Measurements from ENCODE around the gene EGFLAM. TPM values are rescaled to one million over a fixed set of nuclear protein-coding genes. Genes with fewer than 3 reads are reported as not detected.
A peak's percentile ranks its signal among the peaks of the same experiment; 100 is the strongest.

The EGFLAM gene
- polyA plus RNA-seq, 1 experiment: 16.4 TPM

DNA sequence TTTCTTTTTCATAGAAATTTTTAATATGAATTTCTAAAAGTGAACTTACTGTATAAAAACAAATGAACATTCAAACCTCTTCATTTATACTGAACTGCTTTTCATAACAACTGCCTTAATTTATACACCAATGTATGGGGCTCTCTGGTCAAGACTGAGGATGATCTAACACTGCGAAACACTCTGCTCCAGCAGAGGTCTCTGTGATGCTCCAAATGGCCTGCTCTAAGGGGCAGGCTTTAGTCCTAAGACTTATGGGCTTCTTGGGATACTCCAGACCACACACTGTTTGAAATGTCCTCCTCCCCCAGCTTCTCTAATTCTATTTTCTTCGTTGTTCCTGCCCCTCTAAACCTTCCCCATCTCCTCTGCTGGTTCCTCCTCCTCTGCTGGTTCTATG, 239.6 kb downstream of the EGFLAM start:
- POLR2A ChIA-PET: interaction anchor here (0.7 kb wide), 1 partner anchor 30 kb away, joined by 3 read pairs; no protein-coding TSS in a partner anchor
- no peak overlapping the region for H3K4me3 ChIP-seq (ENCODE audit: low read depth, low read length)
- DNase-seq (ENCODE audit: low read depth, low spot score): no peak
- H3K9me3 ChIP-seq (ENCODE audit: control insufficient read depth, insufficient read depth, low read length): no peaks in the 10 kb centered on the region
- no peak overlapping the region for H3K27ac ChIP-seq (ENCODE audit: low read depth, low read length)
- TF ChIP-seq, protein P1, sequence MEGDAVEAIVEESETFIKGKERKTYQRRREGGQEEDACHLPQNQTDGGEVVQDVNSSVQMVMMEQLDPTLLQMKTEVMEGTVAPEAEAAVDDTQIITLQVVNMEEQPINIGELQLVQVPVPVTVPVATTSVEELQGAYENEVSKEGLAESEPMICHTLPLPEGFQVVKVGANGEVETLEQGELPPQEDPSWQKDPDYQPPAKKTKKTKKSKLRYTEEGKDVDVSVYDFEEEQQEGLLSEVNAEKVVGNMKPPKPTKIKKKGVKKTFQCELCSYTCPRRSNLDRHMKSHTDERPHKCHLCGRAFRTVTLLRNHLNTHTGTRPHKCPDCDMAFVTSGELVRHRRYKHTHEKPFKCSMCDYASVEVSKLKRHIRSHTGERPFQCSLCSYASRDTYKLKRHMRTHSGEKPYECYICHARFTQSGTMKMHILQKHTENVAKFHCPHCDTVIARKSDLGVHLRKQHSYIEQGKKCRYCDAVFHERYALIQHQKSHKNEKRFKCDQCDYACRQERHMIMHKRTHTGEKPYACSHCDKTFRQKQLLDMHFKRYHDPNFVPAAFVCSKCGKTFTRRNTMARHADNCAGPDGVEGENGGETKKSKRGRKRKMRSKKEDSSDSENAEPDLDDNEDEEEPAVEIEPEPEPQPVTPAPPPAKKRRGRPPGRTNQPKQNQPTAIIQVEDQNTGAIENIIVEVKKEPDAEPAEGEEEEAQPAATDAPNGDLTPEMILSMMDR (IDR thresholded peaks at IDR 0.05; ENCODE audit: low read depth, low read length): 0 out of 2 replicates have a peak, but pooled peaks have one; percentile 8
- H3K27me3 ChIP-seq (ENCODE audit: control insufficient read depth, insufficient read depth, low read length): no peaks in the 10 kb centered on the region
- CTCF ChIA-PET: interaction anchor here (0.9 to 1.6 kb wide), 3 partner anchors 56 to 312 kb away, joined by 5 to 6 read pairs (median 6); no protein-coding TSS in a partner anchor

DNA sequence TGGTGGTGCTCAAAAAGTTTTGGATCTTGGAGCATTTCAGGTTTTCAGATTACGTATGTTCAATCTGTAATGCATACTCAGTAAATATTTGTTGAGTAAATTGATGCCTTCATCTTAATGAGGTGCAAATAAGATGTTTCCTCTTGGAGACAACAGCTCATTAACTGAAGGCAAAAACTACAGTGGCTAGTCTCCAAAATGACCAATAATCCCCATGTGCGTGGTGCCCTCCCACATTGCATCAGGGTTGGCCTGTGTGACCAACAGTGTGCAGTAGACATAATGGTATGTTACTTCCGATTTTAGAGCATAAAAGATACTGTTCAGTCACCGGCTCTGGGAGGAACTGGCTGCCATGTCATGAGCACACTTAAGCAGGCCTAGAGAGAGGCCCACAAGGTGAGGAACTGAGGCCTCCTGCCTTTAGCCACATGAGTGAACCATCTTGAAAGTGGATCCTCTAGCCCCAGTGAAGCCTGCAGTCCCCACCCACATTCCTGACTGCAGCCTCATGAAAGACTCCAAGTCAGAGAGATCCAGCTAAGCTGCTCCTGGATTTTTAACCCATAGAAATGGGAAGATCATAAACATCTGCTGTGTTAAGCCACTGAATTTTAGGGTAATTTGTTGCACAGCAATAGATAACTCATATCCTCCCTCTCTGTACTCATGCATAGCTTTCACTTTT, 242.4 kb downstream of the EGFLAM start:
- ChIA-PET CTCF (interaction anchor here (0.7 to 2.4 kb wide), 3 partner anchors 59 to 309 kb away, joined by 3 to 10 read pairs (median 5); no protein-coding TSS in a partner anchor), POLR2A (interaction anchor here (0.9 kb wide), 1 partner anchor 8 kb away, joined by 3 read pairs; no protein-coding TSS in a partner anchor)
- H3K27me3 ChIP-seq (ENCODE audit: control insufficient read depth, insufficient read depth, low read length): no peaks in the 10 kb centered on the region
- peak; percentile 27 for DNase-seq (ENCODE audit: low read depth, low spot score)
- H3K4me3 ChIP-seq (ENCODE audit: low read depth, low read length): no peak overlapping the region
- H3K27ac ChIP-seq (ENCODE audit: low read depth, low read length): no peak overlapping the region
- TF ChIP-seq, protein P1 (IDR thresholded peaks at IDR 0.05; ENCODE audit: low read depth, low read length): no peak
- no peaks in the 10 kb centered on the region for H3K9me3 ChIP-seq (ENCODE audit: control insufficient read depth, insufficient read depth, low read length)

DNA sequence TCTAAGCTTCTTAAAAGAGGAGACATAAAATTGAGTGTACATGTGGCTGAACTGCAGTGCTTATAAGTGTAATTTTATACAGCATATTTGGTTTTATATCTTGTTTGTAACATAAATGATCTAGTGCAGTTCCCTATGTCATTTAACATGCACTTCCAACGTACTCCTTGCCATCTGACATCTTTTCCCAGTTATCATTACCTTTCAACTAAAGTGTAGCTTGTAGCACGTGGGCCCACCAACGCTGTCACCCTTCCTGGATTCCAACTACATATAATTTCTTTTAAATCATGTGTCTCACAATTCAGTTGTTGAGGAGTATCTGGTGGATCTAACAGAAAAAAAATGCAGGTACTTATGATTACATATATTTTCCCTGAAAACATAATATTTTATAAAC, 247.9 kb downstream of the EGFLAM start:
- ChIA-PET POLR2A (no interaction called here), CTCF (interaction anchor here (1.6 kb wide), 2 partner anchors 65 to 303 kb away, joined by 4 to 5 read pairs; no protein-coding TSS in a partner anchor)

DNA sequence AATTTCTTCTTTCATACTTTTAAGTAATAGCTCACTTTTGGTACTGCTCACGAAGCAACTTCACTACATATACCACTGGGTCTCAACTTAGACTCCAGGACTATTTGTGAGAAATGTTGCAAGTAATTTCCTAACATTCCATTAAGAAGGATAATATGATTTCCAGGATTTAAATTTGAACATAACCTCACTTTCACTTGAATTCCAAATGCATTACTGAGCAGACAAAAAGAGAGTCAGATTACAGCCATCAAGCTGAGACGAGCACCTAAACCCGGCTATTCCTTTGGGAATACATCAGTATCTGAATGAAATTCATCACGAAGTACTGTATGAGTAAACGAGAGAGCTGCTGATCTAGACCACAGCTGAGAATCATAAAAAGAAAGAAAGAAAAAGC, 250.8 kb downstream of the EGFLAM start:
- POLR2A ChIA-PET: interaction anchor here (1.3 kb wide), 1 partner anchor 8 kb away, joined by 3 read pairs; no protein-coding TSS in a partner anchor

More for the DNA sequence above, 247.9 kb downstream of the EGFLAM start:
- DNase-seq (ENCODE audit: low read depth, low spot score): no peak
- Histone ChIP-seq H3K27me3 (ENCODE audit: control insufficient read depth, insufficient read depth, low read length) (no peaks in the 10 kb centered on the region), H3K9me3 (ENCODE audit: control insufficient read depth, insufficient read depth, low read length) (no peaks in the 10 kb centered on the region), H3K4me3 (ENCODE audit: low read depth, low read length) (no peak overlapping the region), H3K27ac (ENCODE audit: low read depth, low read length) (no peak overlapping the region)
- TF ChIP-seq, protein P1 (IDR thresholded peaks at IDR 0.05; ENCODE audit: low read depth, low read length): no peak

More for the DNA sequence above, 250.8 kb downstream of the EGFLAM start:
- peak; percentile 36 for DNase-seq (ENCODE audit: low read depth, low spot score)
- TF ChIP-seq, protein P1 (IDR thresholded peaks at IDR 0.05; ENCODE audit: low read depth, low read length): no peak
- Histone ChIP-seq H3K27ac (ENCODE audit: low read depth, low read length) (no peak overlapping the region), H3K9me3 (ENCODE audit: control insufficient read depth, insufficient read depth, low read length) (no peaks in the 10 kb centered on the region), H3K4me3 (ENCODE audit: low read depth, low read length) (no peak overlapping the region), H3K27me3 (ENCODE audit: control insufficient read depth, insufficient read depth, low read length) (no peaks in the 10 kb centered on the region)
- CTCF ChIA-PET: interaction anchor here (1.0 to 3.0 kb wide), 4 partner anchors 9 to 301 kb away, joined by 3 to 18 read pairs (median 8); no protein-coding TSS in a partner anchor

Small RNA genes lying within 50 kb of the gene (small RNA-seq; reads per million reads assigned to genes)
- not detected for gene AC091839.1 (ENCODE audit: insufficient read length, low read depth)

Measured in AG04450 (cell line).